Loucy (cell line): ENCODE results near the gene MCU.

Experiments used
- CTCF ChIP-seq: fragments of 200-600 bp; sonication (generic); conservative IDR thresholded peaks from 2 replicates; pipeline ENCODE4 v1.5.1; 2014; ENCODE audit warnings: mild to moderate bottlenecking, antibody characterized with exemption, low read length
- EZH2phosphoT487 ChIP-seq: fragments of 200-600 bp; IDR thresholded peaks from 2 replicates; pipeline ENCODE4 v1.6.1; 2018; ENCODE audit warnings: antibody characterized with exemption, mild to moderate bottlenecking, moderate library complexity, borderline replicate concordance

DNA sequence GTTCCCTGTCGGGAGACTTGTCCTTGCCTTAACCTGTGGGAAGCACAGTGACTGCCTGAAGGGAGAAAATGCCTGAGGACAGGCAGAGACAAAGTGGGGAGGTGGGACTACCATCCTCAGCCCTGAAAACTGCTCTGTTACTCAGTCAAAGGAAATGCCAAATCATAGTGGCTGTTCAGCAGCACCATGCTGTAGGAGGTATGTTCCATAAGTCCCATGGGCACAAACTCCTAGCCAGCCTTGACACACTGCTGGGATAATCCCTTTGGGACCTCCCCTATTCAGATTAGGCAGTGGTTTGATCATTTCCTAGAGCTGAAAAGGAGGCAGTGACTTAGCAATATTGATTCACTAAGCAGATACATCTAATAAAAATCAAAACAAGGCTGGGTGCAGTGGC is 80.1 kb downstream of the MCU start:
- no peak for TF ChIP-seq CTCF
- no peak for TF ChIP-seq EZH2phosphoT487
